GM21786 (cell line): ENCODE data around the gene PFN2.
"Not testable (repeated sequence)": the region's sequence is repeated elsewhere in the genome, so short reads cannot be mapped to it uniquely, and the experiment has no call there.

ENCODE experiments used
- ATAC-seq: cut with Tn5 transposase; IDR thresholded peaks from one replicate; pipeline ENCODE4 v1.9.1; 2021; ENCODE audit not compliant: unreplicated experiment

PFN2 gene, protein sequence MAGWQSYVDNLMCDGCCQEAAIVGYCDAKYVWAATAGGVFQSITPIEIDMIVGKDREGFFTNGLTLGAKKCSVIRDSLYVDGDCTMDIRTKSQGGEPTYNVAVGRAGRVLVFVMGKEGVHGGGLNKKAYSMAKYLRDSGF

GRCh38 chr3:149970716-149971402 is at the start of gene PFN2:
Gene PFN2, minus strand, starts transcription at chr3:149970895. Its CDS starts 39 bp downstream, at chr3:149970856.
- ATAC-seq: peak; percentile 40

DNA sequence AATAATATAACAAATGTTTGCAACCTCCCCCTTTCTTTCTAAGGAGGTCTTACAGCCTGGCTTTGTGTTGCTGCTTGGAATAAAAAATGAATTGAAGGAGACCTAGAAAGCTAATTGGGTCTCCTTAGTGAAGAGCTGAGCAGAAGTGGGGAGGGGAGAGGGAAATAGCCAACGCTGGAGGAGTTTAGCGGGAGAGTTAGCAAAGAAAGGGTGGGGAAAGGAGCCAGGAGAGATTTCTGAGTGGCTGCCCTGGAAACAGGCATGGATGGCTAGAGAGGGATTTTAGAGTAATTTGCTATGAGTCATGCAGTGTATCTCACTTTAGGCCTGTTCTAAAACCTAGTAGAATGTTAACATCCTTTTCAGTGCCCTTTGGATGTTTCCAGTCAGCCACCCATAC is 45.2 kb upstream of the PFN2 start:
- ATAC-seq: no peak

GRCh38 chr3:150014782-150015181 is 44.1 kb upstream of the PFN2 start:
- peak; percentile 75 for ATAC-seq

GRCh38 chr3:150013801-150014200 is 43.1 kb upstream of the PFN2 start:
- no peak for ATAC-seq

GRCh38 chr3:150006794-150007193 is 36.1 kb upstream of the PFN2 start:
- ATAC-seq: no peak

DNA sequence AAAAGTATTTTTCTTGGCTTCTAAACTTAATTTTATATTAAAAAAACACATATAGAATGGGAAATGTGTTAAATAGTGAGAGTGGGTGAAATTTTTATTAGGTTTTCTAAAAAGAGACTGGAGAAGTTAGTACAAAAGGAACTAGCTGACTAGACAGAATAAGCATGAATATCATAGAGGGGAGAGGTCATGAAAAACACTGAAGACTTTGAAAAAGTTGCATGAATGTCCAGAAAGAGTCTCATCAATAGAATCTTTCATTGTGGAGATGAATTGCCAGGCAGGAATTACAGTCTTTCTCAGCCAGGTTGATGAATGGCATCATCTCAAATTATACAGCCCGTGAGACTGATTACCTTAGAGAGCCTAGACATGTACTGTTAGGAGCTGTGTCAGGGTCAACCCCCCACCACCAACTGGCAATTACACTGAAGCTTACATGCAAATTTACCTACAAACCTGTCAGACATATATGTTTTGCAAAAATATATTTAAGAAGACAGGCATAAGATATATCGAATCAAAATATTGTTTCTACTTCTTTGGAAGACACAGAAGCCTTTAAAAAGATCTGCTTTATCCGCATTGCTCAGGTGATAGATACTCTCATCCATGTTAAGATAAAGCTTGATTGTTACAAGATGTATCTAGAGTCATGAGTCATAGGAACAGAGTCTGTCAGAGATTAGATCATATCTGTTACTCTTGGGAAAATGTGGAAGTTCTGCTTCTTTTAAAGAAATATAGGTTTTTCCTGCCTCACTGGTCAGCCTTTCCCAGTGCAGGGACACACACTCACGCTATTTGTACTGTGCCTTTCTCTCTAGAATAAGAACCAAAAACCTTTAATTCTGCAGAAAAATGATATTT is 34.8 kb upstream of the PFN2 start:
- ATAC-seq: no peak

DNA sequence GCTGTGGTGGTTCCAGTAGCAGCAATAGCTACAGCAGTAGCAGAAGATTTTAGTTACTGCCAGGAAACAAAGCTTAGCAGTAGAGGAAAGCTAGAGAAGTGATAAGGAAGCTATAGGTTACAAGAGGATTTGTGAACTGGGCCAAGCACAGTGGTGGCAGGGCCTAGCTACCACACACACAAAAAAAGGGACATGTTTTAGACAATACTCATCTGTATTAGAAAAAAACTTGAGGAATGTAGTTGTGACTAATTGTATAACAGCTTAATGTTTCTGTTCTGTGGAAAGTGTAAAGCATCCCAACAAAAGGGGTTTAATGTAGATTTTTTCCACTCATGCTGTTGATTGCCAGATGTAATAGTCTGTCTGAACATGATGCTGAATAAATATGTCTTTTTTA is 29.9 kb upstream of the PFN2 start:
- ATAC-seq: no peak

DNA sequence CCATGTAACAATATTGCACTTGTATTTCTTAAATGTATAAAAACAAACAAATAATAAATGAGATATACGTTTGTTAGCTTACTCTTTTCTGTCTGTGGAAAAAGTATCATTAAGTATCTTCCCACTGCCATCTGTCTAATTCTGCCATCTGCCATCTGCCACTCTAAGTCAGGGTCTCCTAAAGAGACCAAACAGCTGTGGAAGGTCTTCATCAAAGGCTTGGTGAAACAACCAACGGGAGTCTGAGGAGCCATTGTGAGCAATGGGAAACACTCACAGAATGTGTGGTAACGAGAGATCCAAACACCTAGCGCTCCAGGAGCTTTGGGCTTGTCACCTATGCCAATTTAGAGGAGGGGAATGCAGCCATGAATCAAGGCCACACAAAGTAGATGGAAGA is 28.7 kb upstream of the PFN2 start:
- ATAC-seq: no peak

DNA sequence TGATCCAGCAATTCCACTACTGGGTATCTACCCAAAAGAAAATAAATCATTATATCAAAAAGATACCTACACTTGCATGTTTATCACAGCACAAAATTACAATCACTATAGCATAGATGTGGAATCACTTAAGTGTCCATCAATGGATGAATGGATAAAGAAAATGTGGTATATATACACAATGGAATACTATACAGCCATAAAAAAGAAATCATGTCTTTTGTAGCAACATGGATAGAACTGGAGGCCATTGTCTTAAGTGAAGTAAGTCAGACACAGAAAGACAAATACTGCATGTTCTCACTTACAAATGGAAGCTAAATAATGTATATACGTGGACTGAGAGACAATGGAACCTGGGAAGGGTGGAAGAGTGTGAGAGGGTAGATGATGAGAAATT is 28.3 kb upstream of the PFN2 start:
- no peak for ATAC-seq

DNA sequence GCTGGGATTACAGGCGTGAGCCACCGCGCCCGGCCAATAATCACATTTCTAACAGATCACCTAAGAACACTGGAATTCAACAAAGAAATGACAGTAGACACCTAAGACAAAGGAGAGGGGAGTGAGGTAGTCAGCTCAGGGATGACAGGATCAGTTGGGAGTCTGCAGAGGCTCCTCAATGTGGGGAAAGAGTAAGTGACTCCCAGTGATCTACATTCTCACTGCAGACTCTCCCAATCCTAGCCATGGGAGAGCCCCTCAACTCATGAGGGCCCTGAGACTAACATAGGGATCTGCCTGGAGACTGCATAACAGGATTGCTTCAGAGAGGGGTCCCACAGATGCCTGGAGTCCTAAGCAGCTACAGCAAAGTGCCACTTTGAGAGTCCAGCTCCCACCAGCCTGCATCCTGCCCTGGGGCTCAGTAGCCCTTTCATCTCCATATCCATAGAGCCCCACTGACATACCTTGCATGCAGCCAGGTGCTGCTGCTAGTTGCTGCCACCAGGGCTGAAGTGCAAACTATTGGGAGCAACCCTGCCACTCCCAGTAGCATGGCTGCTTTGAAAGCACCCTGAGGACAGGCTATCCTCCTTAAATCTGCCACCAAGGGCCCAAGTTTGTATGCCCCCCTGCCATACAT is 21.8 kb upstream of the PFN2 start:
- no peak for ATAC-seq

GRCh38 chr3:149990423-149990948 is 19.8 kb upstream of the PFN2 start:
- no peak for ATAC-seq

DNA sequence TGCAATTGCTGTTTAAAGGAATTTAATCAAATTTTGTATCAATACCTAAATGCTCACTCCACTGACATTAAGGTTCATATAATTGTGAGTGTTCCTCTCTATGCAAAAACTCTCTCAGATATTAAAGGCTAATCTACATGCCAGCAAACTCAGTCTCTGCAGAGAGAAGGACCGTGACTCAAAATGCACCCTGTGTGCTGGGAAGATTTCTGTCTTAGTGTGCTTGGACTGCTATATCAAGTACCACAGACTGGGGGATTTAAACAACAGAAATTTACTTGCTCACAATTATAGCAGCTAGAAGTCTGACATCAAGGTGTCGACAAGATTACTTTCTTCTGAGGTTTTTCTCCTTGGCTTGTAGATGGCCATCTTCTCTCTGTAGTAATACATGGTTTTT is 18.6 kb upstream of the PFN2 start:
- ATAC-seq: no peak

GRCh38 chr3:149983628-149984027 is 12.9 kb upstream of the PFN2 start:
- ATAC-seq: peak; percentile 52

DNA sequence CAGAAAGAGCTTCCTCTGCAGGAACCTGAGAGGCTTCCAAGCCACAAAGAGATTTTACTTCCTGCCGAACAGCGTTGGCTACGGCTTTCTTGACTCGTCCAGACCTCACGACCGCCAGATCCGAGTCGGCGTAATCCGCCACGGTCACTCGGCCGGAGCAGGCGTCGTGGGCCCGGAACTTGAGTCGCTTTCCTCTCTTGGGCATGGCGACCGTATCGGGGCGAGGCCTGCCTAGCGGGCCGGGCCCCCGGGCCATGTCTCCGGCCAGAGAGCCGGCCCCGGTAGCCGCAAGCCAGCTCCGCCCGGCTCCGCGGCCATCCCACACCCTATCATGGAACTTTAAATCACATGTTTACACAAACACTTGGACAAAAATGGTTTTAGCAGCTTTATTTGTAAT is 12.4 kb upstream of the PFN2 start:
- ATAC-seq: not testable (repeated sequence)

- ATAC-seq: not testable (repeated sequence)
These were observed 11.3 kb upstream of the PFN2 start for GRCh38 chr3:149981979-149982378.

- no peak for ATAC-seq
These were observed 6.7 kb upstream of the PFN2 start for GRCh38 chr3:149977386-149977785.

GRCh38 chr3:149975919-149976318 is 5.2 kb upstream of the PFN2 start:
- ATAC-seq: no peak

DNA sequence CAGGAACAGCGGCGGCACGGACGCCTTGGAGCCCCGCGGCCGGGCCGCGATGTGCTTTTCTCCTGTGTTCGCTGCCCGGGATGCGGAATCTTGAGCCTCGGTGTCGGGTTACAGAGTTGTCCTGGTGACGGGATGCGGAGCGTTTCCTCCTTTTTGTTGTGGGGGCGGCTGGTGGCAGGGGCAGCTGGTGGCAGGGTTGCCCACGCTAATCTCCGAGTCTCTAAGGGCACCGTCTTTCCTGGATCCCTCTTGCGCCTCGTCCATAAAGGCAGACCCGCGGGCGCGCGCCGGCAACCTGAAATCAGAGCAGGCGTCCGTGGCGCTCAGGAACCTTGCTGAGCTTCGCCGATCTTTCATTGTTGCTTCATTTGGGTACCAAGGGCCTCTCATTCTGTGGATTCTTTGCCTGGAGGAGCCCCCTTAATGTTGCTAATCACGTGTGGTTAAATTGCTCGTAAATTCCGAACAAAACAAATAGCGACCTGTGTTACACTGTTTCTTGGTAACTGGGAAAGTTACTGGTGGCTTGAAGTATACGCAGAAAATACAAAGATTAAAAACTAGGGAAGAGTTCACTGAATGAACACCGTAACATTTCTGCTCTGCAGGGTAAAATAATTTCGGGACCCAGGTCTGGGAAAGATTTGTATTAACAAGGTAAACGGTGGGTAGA is 844 bp upstream of the PFN2 start:
- ATAC-seq: peak; percentile 5

DNA sequence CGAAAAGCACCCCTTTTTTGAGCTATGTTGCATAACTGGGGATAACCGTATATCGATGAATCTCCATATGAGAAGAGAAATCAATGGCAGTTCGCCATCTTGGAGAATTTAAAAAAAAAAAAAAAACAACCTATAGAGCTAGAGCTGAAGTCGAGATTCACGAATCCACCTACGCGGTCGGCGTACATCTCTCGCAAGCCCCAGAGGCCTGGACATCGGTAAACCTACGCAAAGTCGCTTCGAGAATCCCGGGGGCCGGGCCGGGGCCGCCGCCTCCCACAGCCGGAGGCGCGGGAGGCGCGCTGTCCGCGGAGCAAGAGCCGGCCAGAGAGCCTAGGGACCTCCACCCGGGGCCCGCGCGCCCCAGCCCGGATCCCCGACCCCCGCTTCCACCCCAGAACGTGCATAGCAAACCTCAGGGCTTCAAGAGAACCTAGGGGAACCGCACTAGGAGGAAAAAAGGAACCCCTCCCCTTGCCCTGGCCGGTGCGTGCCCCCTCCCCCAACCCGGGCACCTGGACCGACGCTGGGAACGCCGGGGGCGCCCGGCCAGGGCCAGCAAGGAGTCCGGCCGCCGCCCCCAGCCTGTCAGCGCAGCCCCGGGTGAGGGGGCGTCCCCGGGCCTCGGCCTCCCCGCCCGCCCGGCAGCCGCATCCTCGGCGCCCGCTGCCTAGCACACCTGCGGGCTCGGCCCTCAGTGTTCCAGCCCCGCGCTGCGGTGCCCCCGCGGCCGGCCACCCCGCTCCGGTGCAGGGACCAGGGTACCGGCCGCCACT is 567 bp downstream of the PFN2 start:
- peak; percentile 60 for ATAC-seq
